SK-N-SH (cell line): Measurements from ENCODE around the gene MADD.

ENCODE experiments used
- CTCF ChIP-seq: fragments of 200-600 bp; sonication (generic); IDR thresholded peaks from 2 replicates; pipeline ENCODE4 v1.6.1; 2017; ENCODE audit warnings: antibody characterized with exemption, mild to moderate bottlenecking, moderate library complexity
- MXI1 ChIP-seq: IDR thresholded peaks from 2 replicates; pipeline ENCODE4 v1.6.1; 2012; ENCODE audit warnings: mild to moderate bottlenecking, low read depth, low read length, improper control_type of control experiment
- USF2 ChIP-seq: fragments of 150-350 bp; IDR thresholded peaks from 2 replicates; pipeline ENCODE4 v1.6.1; 2017; ENCODE audit warnings: antibody characterized with exemption, low read length, low read depth, borderline replicate concordance

GRCh38 chr11:47249378-47249715 is 20.6 kb upstream of the MADD start:
- no peak for TF ChIP-seq CTCF
- no peak for TF ChIP-seq USF2
- TF ChIP-seq MXI1, result no peak
